Measurements from ENCODE around the gene DRC7. TPM values are rescaled to one million over a fixed set of nuclear protein-coding genes. Genes with fewer than 3 reads are reported as not detected.
"Not testable (repeated sequence)": the region's sequence is repeated elsewhere in the genome, so short reads cannot be mapped to it uniquely, and the experiment has no call there.

Gene DRC7
- total RNA-seq, 1 donor from 2014 or later: not detected

- no peaks in the 10 kb centered on the region for H3K27me3 Mint-ChIP-seq (ENCODE audit: low read depth)
Observed at GRCh38 chr16:57726433-57726947, 31.9 kb downstream of the DRC7 start.

GRCh38 chr16:57727610-57728009 is 33.0 kb downstream of the DRC7 start:
- Mint-ChIP-seq H3K36me3 (ENCODE audit: low read depth) (no peaks in the 10 kb centered on the region), H3K9me3 (ENCODE audit: low read depth) (no peaks in the 10 kb centered on the region), H3K27ac (ENCODE audit: unreplicated experiment) (no peak overlapping the region), H3K4me3 (ENCODE audit: unreplicated experiment) (no peak overlapping the region), H3K4me1 (ENCODE audit: low read depth) (no peaks in the 10 kb centered on the region), H3K27me3 (ENCODE audit: low read depth) (no peaks in the 10 kb centered on the region)
- DNase-seq (ENCODE audit: low spot score): peak; percentile 61
- TF ChIP-seq, protein P1, sequence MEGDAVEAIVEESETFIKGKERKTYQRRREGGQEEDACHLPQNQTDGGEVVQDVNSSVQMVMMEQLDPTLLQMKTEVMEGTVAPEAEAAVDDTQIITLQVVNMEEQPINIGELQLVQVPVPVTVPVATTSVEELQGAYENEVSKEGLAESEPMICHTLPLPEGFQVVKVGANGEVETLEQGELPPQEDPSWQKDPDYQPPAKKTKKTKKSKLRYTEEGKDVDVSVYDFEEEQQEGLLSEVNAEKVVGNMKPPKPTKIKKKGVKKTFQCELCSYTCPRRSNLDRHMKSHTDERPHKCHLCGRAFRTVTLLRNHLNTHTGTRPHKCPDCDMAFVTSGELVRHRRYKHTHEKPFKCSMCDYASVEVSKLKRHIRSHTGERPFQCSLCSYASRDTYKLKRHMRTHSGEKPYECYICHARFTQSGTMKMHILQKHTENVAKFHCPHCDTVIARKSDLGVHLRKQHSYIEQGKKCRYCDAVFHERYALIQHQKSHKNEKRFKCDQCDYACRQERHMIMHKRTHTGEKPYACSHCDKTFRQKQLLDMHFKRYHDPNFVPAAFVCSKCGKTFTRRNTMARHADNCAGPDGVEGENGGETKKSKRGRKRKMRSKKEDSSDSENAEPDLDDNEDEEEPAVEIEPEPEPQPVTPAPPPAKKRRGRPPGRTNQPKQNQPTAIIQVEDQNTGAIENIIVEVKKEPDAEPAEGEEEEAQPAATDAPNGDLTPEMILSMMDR (IDR thresholded peaks at IDR 0.05): peak; percentile 26

More at GRCh38 chr16:57726433-57726947, 31.9 kb downstream of the DRC7 start:
- Mint-ChIP-seq H3K9me3 (ENCODE audit: low read depth) (no peaks in the 10 kb centered on the region), H3K4me1 (ENCODE audit: low read depth) (no peaks in the 10 kb centered on the region), H3K4me3 (ENCODE audit: unreplicated experiment) (no peak overlapping the region), H3K36me3 (ENCODE audit: low read depth) (no peaks in the 10 kb centered on the region), H3K27ac (ENCODE audit: unreplicated experiment) (no peak overlapping the region)
- peak; percentile 28 for DNase-seq (ENCODE audit: low spot score)
- TF ChIP-seq, protein P1 (IDR thresholded peaks at IDR 0.05): no peak

DNA sequence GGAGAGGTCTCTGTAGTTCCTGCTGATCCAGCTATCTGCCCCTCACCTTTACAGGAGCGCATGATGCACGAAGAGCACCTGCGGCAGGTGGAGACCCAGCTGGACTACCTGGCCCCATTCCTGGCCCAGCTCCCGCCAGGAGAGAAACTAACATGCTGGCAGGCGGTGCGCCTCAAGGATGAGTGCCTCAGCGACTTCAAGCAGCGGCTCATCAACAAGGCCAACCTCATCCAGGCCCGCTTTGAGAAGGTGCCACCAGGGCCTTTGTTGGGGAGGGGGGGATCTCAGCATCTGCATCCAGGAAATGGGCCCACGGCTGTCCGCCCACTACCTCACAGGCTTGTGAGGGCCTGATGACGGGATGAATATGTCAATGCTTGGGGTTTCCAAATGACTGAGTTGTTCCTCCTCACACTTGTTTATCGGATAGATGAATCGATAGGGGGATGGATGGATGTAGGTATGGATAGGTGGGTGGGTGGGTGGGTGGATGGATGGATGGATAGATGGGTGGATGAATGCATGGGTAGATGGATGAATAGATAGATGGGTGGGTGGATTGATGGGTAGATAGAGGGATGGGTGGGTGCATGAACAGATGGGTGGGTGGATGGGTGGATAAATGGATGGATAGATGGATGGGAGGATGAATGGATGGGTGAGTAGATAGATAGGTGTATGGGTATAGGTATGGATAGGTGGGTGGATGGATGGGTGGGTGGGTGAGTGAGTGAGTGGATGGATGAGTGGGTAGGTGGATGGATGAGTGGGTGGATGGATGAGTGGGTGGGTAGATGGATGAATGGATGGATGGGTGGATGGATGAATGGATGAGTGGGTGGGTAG is 34.0 kb downstream of the DRC7 start:
- Mint-ChIP-seq H3K4me3 (ENCODE audit: unreplicated experiment) (no peak overlapping the region), H3K27me3 (ENCODE audit: low read depth) (no peaks in the 10 kb centered on the region), H3K4me1 (ENCODE audit: low read depth) (no peaks in the 10 kb centered on the region), H3K36me3 (ENCODE audit: low read depth) (no peaks in the 10 kb centered on the region), H3K9me3 (ENCODE audit: low read depth) (peaks cover 4% of the 10 kb centered on the region), H3K27ac (ENCODE audit: unreplicated experiment) (no peak overlapping the region)
- DNase-seq (ENCODE audit: low spot score): peak; percentile 73
- TF ChIP-seq, protein P1 (IDR thresholded peaks at IDR 0.05): no peak

GRCh38 chr16:57729182-57729484 is 34.5 kb downstream of the DRC7 start:
- Mint-ChIP-seq H3K9me3 (ENCODE audit: low read depth) (peaks cover 4% of the 10 kb centered on the region), H3K27me3 (ENCODE audit: low read depth) (no peaks in the 10 kb centered on the region), H3K36me3 (ENCODE audit: low read depth) (no peaks in the 10 kb centered on the region), H3K4me1 (ENCODE audit: low read depth) (no peaks in the 10 kb centered on the region), H3K27ac (ENCODE audit: unreplicated experiment) (no peak overlapping the region), H3K4me3 (ENCODE audit: unreplicated experiment) (no peak overlapping the region)
- DNase-seq (ENCODE audit: low spot score): peak; percentile 17
- TF ChIP-seq, protein P1 (IDR thresholded peaks at IDR 0.05): no peak

DNA sequence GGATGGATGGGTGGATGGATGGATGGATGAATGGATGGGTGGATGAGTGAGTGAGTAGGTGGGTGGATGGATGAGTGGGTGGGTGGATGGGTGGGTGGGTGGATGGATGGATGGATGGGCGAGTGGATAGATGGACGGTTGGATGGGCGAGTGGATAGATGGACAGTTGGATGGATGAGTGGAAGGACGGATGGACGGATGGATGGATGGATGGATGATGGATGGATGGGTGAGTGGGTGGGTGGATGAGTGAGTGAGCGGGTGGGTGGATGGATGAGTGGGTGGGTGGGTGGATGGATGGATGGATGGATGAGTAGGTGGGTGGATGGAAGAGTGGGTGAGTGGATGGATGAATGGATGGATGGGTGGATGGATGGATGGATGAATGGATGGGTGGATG is 35.2 kb downstream of the DRC7 start:
- peak; percentile 28 for DNase-seq (ENCODE audit: low spot score)
- H3K27ac Mint-ChIP-seq (ENCODE audit: unreplicated experiment); H3K9me3 Mint-ChIP-seq (ENCODE audit: low read depth); H3K4me3 Mint-ChIP-seq (ENCODE audit: unreplicated experiment); H3K4me1 Mint-ChIP-seq (ENCODE audit: low read depth); H3K27me3 Mint-ChIP-seq (ENCODE audit: low read depth); H3K36me3 Mint-ChIP-seq (ENCODE audit: low read depth): not testable (repeated sequence)

All from chondrocyte (in vitro differentiated cells).